ENCODE data around the gene FOXJ3.
"Not testable (repeated sequence)": the region's sequence is repeated elsewhere in the genome, so short reads cannot be mapped to it uniquely, and the experiment has no call there.

The FOXJ3 gene

GRCh38 chr1:42251042-42251441 is 84.0 kb downstream of the FOXJ3 start:
- DNase-seq (ENCODE audit: low read depth in 2 of 2), result no peak

DNA sequence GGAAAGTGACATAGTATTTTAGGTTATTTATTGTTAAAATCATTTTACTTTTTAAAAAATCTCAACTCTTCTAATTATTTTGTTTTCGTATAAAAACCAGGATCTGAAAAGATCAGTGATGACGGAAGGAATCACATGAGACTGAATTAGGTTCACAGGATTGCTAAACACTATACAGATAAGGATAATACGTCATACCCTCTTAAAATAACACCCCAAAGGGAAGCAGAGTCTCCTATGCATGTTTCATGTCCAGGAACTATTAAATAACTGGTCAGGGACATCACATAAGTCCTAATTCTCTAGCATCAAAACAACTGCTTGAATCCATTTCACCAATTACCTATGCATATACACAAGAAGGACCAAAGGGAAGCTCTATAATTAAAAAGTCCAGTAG is 84.9 kb downstream of the FOXJ3 start:
- DNase-seq (ENCODE audit: low read depth in 2 of 2), result no peak

DNA sequence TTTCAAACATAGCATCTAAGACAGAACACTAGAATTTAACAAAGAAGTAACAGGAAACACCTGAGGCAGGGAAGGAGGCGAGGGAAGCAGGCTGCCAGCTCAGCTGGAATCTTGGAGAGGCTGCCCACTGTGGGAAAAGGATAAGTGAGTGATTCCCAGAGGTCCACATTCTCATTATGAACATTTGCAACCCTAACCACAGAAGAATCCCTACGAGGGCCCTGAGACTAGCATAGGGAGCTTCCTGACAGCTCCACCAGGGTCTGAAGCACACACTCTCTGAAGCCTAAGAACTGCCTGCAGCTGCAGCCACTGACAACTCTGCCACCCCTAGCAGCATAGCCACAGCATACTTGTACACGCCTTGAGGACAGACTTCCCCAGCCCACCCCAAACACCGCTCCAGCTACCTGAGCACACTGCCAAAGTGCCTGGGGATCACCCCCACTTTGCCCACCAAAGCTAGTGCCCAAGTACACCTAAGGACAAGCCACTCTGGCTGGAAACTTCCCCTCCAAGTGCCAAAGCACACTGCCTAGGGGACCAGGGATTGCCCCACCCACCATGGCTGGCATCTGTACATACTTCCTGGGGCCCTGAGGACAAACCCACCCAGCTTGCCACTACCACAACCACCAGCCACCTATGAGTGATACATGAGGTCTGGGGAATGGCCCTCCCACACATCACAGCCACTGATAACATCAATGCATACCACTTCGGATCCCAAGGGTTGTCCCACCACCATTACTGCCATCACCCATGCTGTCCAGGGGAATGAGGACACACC is 93.9 kb downstream of the FOXJ3 start:
- DNase-seq (ENCODE audit: low read depth in 2 of 2), result no peak

DNA sequence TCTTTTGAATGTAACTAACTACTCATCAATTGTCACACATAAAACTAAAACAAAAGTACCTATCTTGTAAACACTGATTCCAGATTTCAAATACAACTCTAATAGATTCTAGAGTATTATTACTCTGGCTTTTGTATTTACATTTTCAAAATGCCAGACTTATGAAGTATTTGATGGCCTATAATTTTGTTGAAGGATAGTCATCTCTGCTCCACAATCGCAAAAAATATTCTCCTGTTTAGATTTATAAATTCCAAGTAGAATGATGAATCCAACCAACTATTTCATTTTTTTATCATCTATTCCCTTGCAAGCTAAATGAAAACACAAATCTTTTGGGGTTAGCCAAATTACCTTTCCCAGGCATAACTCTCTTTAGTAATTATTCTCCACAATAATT is 95.5 kb downstream of the FOXJ3 start:
- no peak for DNase-seq (ENCODE audit: low read depth in 2 of 2)

GRCh38 chr1:42239041-42239440 is 96.0 kb downstream of the FOXJ3 start:
- DNase-seq (ENCODE audit: low read depth in 2 of 2), result no peak

DNA sequence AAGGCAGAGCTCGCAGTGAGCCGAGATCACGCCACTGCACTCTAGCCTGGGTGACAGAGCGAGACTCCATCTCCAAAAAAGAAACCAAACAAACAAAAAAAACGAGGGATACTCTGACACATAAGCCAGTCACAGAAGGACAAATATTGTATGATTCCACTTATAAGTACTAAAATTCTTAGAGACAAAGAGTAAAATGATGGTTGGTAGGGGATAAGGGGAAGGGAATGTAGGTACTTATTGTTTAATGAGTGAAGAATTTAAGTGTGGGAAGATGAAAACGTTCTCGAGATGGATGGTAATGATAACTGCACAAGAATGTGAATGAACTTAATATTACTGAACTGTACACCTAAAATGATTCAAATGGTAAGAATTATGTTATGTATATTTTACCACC is 103.8 kb downstream of the FOXJ3 start:
- no peak for DNase-seq (ENCODE audit: low read depth in 2 of 2)

- no peak for DNase-seq (ENCODE audit: low read depth in 2 of 2)
Measured at GRCh38 chr1:42228938-42229337, 106.1 kb downstream of the FOXJ3 start.

DNA sequence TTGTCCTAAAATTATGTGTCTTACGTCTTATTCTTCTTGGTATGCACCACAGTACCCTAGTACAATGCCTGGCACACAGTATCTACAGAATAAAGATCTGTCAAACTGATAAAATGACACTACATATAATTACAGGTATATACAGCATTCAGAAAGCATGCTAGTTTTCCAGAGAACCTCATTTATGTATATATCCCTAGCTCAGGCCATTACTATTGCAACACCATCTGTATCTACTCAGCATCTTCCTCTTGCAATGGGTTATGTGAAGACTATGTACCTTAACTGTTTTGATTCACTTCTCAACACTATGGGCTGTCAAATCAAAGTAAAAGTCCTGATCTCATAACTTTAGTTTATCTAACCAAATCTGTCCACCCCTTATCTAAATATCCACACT is 112.0 kb downstream of the FOXJ3 start:
- DNase-seq (ENCODE audit: low read depth in 2 of 2), result no peak

GRCh38 chr1:42221952-42222606 is 113.0 kb downstream of the FOXJ3 start:
- DNase-seq (ENCODE audit: low read depth in 2 of 2), result no peak

GRCh38 chr1:42221456-42221855 is 113.6 kb downstream of the FOXJ3 start:
- DNase-seq (ENCODE audit: low read depth in 2 of 2), result no peak

DNA sequence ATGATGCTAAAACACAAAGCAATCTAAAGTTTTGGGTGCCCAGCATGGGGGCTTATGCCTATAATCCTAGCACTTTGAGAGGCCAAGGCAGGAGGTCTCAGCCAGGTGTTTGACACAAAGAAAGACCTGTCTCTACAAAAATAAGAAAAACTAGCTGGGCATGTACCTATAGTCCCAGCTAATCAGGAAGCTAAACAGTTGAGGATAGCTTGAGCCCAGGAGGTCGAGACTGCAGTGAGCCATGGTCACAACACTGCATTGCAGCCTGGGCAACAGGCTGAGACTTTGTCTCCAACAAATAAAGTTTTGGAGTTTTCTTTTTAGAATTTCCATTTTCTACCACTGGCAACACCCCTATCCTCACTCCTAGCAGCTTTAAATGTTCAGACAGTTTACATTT is 115.4 kb downstream of the FOXJ3 start:
- no peak for DNase-seq (ENCODE audit: low read depth in 2 of 2)

DNA sequence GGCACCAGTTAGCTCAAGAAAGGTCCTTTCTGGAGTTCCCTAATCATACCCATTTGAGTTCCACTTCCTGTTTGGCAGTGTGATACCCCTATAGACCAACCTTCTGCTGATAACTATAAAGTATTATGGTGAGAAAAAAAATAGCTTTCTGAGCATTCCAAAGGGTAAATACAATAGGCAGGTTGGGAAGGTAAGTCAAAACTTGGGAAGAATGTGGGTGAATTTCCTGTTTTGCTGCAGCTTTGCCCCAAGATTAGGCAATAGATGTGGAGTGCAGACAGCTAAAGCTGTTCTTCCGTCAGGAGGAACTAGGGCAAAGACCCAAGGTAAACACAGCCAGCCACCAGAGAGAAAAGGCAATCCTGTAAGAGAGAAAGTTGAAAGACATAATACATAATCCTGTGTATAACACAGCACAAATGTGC is 120.6 kb downstream of the FOXJ3 start:
- no peak for DNase-seq (ENCODE audit: low read depth in 2 of 2)

- DNase-seq (ENCODE audit: low read depth in 2 of 2), result no peak
Measured at GRCh38 chr1:42211224-42211623, 123.8 kb downstream of the FOXJ3 start.

- no peak for DNase-seq (ENCODE audit: low read depth in 2 of 2)
Measured at GRCh38 chr1:42210421-42211133, 124.5 kb downstream of the FOXJ3 start.

GRCh38 chr1:42209526-42210251 is 125.3 kb downstream of the FOXJ3 start:
- DNase-seq (ENCODE audit: low read depth in 2 of 2), result no peak

DNA sequence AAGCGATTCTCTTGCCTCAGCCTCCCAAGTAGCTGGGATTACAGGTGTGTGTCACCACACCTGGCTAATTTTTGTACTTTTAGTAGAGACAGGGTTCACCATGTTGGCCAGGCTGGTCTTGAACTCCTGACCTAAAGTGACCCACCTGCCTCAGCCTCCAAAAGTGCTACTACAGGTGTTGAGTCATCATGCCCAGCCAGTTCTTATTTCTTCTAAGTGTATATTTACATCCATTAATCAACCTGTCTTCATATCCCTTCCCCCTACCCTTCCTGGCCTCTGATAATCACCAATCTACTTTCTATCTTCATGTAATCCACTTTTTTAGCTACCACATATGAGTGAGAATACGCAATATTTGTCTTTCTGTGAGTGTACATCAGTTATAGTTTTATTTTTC is 128.1 kb downstream of the FOXJ3 start:
- not testable (repeated sequence) for DNase-seq (ENCODE audit: low read depth in 2 of 2)

- DNase-seq (ENCODE audit: low read depth in 2 of 2), result no peak
Measured at GRCh38 chr1:42206164-42206563, 128.9 kb downstream of the FOXJ3 start.

GRCh38 chr1:42201986-42202385 is 133.0 kb downstream of the FOXJ3 start:
- no peak for DNase-seq (ENCODE audit: low read depth in 2 of 2)

- DNase-seq (ENCODE audit: low read depth in 2 of 2), result no peak
Measured at GRCh38 chr1:42198251-42198650, 136.8 kb downstream of the FOXJ3 start.

DNA sequence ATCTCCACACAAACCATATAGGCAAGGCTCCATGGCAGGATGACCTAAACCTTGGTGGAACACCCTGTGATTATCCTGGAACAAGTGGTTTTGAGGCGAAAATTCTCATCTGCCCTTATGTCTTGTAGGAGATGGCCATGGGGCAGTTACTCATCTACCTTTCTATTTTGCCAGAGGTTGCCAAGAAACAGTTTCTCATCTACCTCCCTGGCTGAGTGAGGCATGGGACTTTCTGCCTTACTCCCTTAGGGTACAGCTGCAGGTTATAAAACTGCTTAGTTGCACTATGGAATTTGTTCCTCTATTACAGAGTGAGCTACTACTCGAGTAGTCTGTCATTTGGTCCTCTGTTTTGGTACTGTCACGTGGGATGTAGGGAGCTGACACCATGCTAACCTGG is 139.2 kb downstream of the FOXJ3 start:
- no peak for DNase-seq (ENCODE audit: low read depth in 2 of 2)

DNA sequence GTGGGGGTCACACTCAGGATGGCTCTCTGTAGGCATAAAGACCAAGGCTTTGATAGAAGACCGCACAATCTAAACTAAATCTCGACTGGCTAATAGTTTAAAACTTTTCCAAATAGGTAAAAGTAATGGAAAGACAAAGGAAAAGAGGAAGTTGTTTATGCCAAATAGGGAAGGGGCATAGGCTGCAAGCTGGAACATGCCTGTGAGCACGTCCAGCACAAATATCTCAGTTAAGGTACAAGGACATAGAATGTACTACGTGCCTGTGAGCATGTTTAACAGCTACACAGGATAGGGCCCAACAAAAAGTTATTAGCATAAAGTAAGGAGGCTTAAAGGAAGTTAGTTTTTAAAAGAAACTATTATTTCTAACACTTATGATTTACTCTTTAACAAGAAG is 142.9 kb downstream of the FOXJ3 start:
- DNase-seq (ENCODE audit: low read depth in 2 of 2), result no peak

- DNase-seq (ENCODE audit: low read depth in 2 of 2), result no peak
Measured at GRCh38 chr1:42191319-42191718, 143.7 kb downstream of the FOXJ3 start.
